OCI-LY3 (cell line): ENCODE results near the gene XRRA1.

ENCODE experiments used
- H2AFZ ChIP-seq: fragments of 200-600, 300-600 bp; shearing (Covaris generic); 2 replicates; pipeline ENCODE4 v1.6.0; 2014; ENCODE audit warnings: antibody characterized with exemption, low read depth, low read length
- H3K27ac ChIP-seq: fragments of 200-600, 300-600 bp; sonication (generic); 2 replicates; pipeline ENCODE4 v1.5.1; 2014; ENCODE audit warnings: mild to moderate bottlenecking, low read length, moderate library complexity, mixed read lengths
- H3K27me3 ChIP-seq: fragments of 200-600, 300-600 bp; sonication (generic); 2 replicates; pipeline ENCODE4 v1.6.1; 2014; ENCODE audit warnings: low read depth, low read length, mixed read lengths
- H3K36me3 ChIP-seq: fragments of 200-600, 300-600 bp; sonication (generic); replicated peaks from 2 replicates; pipeline ENCODE3; 2014; ENCODE audit warnings: low read depth, low read length, mixed read lengths
- H3K4me1 ChIP-seq: fragments of 300-600, 200-600 bp; sonication (generic); 2 replicates; pipeline ENCODE4 v1.6.1; 2014; ENCODE audit warnings: low read length, mixed read lengths
- H3K4me2 ChIP-seq: fragments of 200-600, 300-600 bp; sonication (generic); 2 replicates; pipeline ENCODE4 v1.6.1; 2014; ENCODE audit warnings: low read length, mixed read lengths
- H3K4me3 ChIP-seq: fragments of 300-600, 200-600 bp; sonication (generic); 2 replicates; pipeline ENCODE4 v1.5.1; 2014; ENCODE audit warnings: antibody characterized with exemption, mild to moderate bottlenecking, low read length, moderate library complexity
- H3K79me2 ChIP-seq: fragments of 300-600, 200-600 bp; shearing (Covaris generic); 2 replicates; pipeline ENCODE4 v1.6.1; 2014; ENCODE audit warnings: mild to moderate bottlenecking, low read length, mixed read lengths
- H3K9ac ChIP-seq: fragments of 300-600, 200-600 bp; shearing (Covaris generic); 2 replicates; pipeline ENCODE4 v1.6.0; 2014; ENCODE audit warnings: mild to moderate bottlenecking, low read length, moderate library complexity
- H3K9me3 ChIP-seq: fragments of 200-600, 300-600 bp; shearing (Covaris generic); 2 replicates; pipeline ENCODE4 v1.6.1; 2014; ENCODE audit warnings: low read length, mixed read lengths; ENCODE audit not compliant: insufficient read depth
- H4K20me1 ChIP-seq: fragments of 200-600, 300-600 bp; sonication (generic); 2 replicates; pipeline ENCODE4 v1.6.1; 2016; ENCODE audit warnings: low read length, mixed read lengths; ENCODE audit not compliant: insufficient read depth
- CTCF ChIP-seq: fragments of 200-600, 300-600 bp; sonication (generic); IDR thresholded peaks from 2 replicates; pipeline ENCODE4 v1.5.1; 2014; ENCODE audit warnings: antibody characterized with exemption, low read length, low read depth
- EZH2phosphoT487 ChIP-seq: fragments of 200-600 bp; shearing (Covaris generic); IDR thresholded peaks from 2 replicates; pipeline ENCODE4 v1.6.1; 2018; ENCODE audit warnings: antibody characterized with exemption, mixed run types, low read depth

XRRA1 gene

DNA sequence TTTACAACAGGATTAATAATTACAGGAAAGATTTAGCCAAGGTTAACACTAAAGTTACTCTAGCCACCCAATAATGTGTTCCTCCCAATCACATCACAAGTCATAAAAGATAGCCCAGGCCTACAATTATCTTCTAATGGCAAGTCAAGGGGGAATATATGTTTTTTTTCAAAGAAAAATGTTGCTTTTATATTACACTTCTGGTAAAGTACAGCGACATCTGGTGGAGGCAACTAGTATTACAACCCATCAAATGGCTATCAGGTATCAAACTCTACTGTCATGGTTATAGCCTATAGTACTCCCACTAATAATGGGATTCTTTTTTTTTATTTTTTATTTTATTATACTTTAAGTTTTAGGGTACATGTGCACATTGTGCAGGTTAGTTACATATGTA is 71.8 kb downstream of the XRRA1 start:
- Histone ChIP-seq H3K27ac (no peak overlapping the region), H3K4me2 (no peak overlapping the region), H3K36me3 (peaks cover 46% of the 10 kb centered on the region), H4K20me1 (no peaks in the 10 kb centered on the region), H3K79me2 (no peaks in the 10 kb centered on the region), H2AFZ (no peak overlapping the region), H3K4me3 (no peak overlapping the region), H3K4me1 (no peaks in the 10 kb centered on the region), H3K9ac (no peak overlapping the region), H3K9me3 (peaks cover 7% of the 10 kb centered on the region; the same call in 1 of the 2 replicates), H3K27me3 (no peaks in the 10 kb centered on the region)
- TF ChIP-seq CTCF = peak; percentile 58
- TF ChIP-seq EZH2phosphoT487 = no peak

DNA sequence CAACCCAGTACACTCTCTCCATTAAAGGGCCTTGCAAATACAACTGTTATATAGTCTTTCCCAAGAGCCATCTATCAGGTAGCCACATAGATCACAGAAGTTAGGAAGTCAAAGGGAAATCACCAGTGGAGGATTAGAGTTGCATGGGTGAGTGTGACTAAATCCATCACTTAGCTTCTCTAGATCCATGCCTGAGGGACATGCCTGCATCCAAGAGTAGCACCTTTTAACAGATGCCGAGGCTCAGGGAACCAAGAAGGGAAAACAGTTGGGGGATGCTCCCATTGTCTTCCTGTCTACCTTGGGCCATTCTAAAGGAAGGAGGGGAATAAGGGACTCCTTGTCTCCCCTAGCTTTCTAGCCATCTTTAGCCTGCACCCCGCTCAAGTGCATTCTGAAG is 77.9 kb downstream of the XRRA1 start:
- no peak overlapping the region for H3K9ac ChIP-seq
- no peaks in the 10 kb centered on the region for H3K4me1 ChIP-seq
- H2AFZ ChIP-seq = no peak overlapping the region
- H3K4me3 ChIP-seq = no peak overlapping the region
- H3K36me3 ChIP-seq = peaks cover 87% of the 10 kb centered on the region
- H4K20me1 ChIP-seq = no peaks in the 10 kb centered on the region
- H3K27me3 ChIP-seq = no peaks in the 10 kb centered on the region
- H3K79me2 ChIP-seq = no peaks in the 10 kb centered on the region
- no peak overlapping the region for H3K27ac ChIP-seq
- no peak overlapping the region for H3K4me2 ChIP-seq
- TF ChIP-seq CTCF (no peak), EZH2phosphoT487 (no peak)
- H3K9me3 ChIP-seq = peaks cover 55% of the 10 kb centered on the region

GRCh38 chr11:74870485-74870884 is 78.4 kb downstream of the XRRA1 start:
- H4K20me1 ChIP-seq = no peaks in the 10 kb centered on the region
- peaks cover 87% of the 10 kb centered on the region for H3K36me3 ChIP-seq
- H3K27me3 ChIP-seq = no peaks in the 10 kb centered on the region
- TF ChIP-seq EZH2phosphoT487 (no peak), CTCF (peak; percentile 57)
- H3K4me2 ChIP-seq = no peak overlapping the region
- no peak overlapping the region for H2AFZ ChIP-seq
- no peak overlapping the region for H3K9ac ChIP-seq
- H3K4me3 ChIP-seq = no peak overlapping the region
- H3K27ac ChIP-seq = no peak overlapping the region
- H3K79me2 ChIP-seq = no peaks in the 10 kb centered on the region
- H3K4me1 ChIP-seq = no peaks in the 10 kb centered on the region
- peaks cover 61% of the 10 kb centered on the region for H3K9me3 ChIP-seq

DNA sequence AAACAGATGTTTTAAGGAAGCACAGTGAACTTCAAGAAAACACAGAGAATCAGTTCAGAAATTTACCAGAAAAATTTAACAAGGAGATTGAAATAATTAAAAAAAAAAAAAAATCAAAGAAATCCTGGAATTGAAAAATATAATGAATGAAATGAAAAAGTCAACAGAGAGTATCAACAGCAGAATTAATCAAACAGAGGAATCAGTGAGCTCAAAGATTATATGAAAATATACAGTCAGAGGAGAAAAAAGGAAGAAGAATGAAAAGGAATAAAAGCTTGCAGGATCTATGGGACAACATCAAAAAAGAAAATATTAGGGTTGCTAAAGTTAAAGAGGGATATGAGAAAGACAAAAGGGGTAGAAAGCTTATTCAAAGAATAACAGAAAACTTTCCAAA is 82.3 kb downstream of the XRRA1 start:
- H3K4me2 ChIP-seq = no peak overlapping the region
- no peak overlapping the region for H3K4me3 ChIP-seq
- no peaks in the 10 kb centered on the region for H3K4me1 ChIP-seq
- H3K79me2 ChIP-seq = no peaks in the 10 kb centered on the region
- H4K20me1 ChIP-seq = no peaks in the 10 kb centered on the region
- peaks cover 92% of the 10 kb centered on the region for H3K36me3 ChIP-seq
- H3K27ac ChIP-seq = no peak overlapping the region
- H3K9ac ChIP-seq = no peak overlapping the region
- H3K27me3 ChIP-seq = no peaks in the 10 kb centered on the region
- TF ChIP-seq CTCF (no peak), EZH2phosphoT487 (no peak)
- no peak overlapping the region for H2AFZ ChIP-seq
- H3K9me3 ChIP-seq = peaks cover 63% of the 10 kb centered on the region
